Adrenal gland (tissue), 5 donors: Measurements from ENCODE around the gene CC2D2B.
"Not testable (repeated sequence)": the region's sequence is repeated elsewhere in the genome, so short reads cannot be mapped to it uniquely, and the experiment has no call there.

Experiments used
- CTCF ChIP-seq, 6 experiments: fragments of 450-650 bp in 4 of 6; fragments of 200-600 bp in 2 of 6; sonication (generic) in 1 of 6; IDR thresholded peaks; 1 replicate in 5 of 6; 2 replicates in 1 of 6; pipeline versions ENCODE4 v1.5.1 to v1.8.0; 2016 to 2021; ENCODE audit warnings: antibody characterized with exemption in 6 of 6, mild to moderate bottlenecking in 2 of 6, moderate library complexity in 1 of 6
- POLR2A ChIP-seq, 2 donors: fragments of 450-650 bp; IDR thresholded peaks; one replicate each; pipeline ENCODE4 v1.6.1; 2017; ENCODE audit warnings: antibody characterized with exemption in 2 of 2, mild to moderate bottlenecking in 2 of 2, moderate library complexity in 1 of 2
- donor health status: DM: no; HTN: no; CAD: no.

- not testable (repeated sequence) for TF ChIP-seq CTCF, POLR2A (IDR thresholded peaks at IDR 0.05)
Observed at GRCh38 chr10:96047925-96048324, 140.2 kb downstream of the CC2D2B start.
